Hematopoietic multipotent progenitor cell treated with erythropoietin and hydrocortisone succinate and interleukin-3 and kit ligand, for 17 days (in vitro differentiated cells): ENCODE data around the gene OR7G1.

Experiments
- DNase-seq: peaks from one replicate; pipeline ENCODE4 v3.0.0-alpha.2; 2015; ENCODE audit warnings: low spot score

OR7G1 gene

GRCh38 chr19:9115307-9115813 is at the start of gene OR7G1:
OR7G1 (minus strand) TSS chr19:9115763; CDS start chr19:9115763, 0 bp downstream.
- no peak for DNase-seq

- DNase-seq, result no peak
Measured at GRCh38 chr19:9165261-9165660, 49.7 kb upstream of the OR7G1 start.

GRCh38 chr19:9161427-9161826 is 45.9 kb upstream of the OR7G1 start:
- no peak for DNase-seq

- no peak for DNase-seq
Measured at GRCh38 chr19:9159891-9160290, 44.3 kb upstream of the OR7G1 start.

- DNase-seq, result no peak
Measured at GRCh38 chr19:9156304-9156703, 40.7 kb upstream of the OR7G1 start.

GRCh38 chr19:9155591-9155990 is 40.0 kb upstream of the OR7G1 start:
- DNase-seq, result no peak

GRCh38 chr19:9151367-9151766 is 35.8 kb upstream of the OR7G1 start:
- no peak for DNase-seq

- DNase-seq, result no peak
Measured at GRCh38 chr19:9150650-9151049, 35.1 kb upstream of the OR7G1 start.

GRCh38 chr19:9149997-9150396 is 34.4 kb upstream of the OR7G1 start:
- DNase-seq, result no peak

GRCh38 chr19:9148697-9149096 is 33.1 kb upstream of the OR7G1 start:
- DNase-seq, result no peak

- no peak for DNase-seq
Measured at GRCh38 chr19:9146882-9147281, 31.3 kb upstream of the OR7G1 start.

- DNase-seq, result no peak
Measured at GRCh38 chr19:9144920-9145319, 29.4 kb upstream of the OR7G1 start.

GRCh38 chr19:9140159-9140874 is 24.8 kb upstream of the OR7G1 start, which contains the start of gene ZNF317:
ZNF317 (plus strand) TSS chr19:9140397; CDS start chr19:9156017, 15,620 bp downstream.
- DNase-seq, result peak; percentile 96

- DNase-seq, result no peak
Measured at GRCh38 chr19:9139609-9140158, 24.1 kb upstream of the OR7G1 start.

GRCh38 chr19:9132422-9132821 is 16.9 kb upstream of the OR7G1 start:
- DNase-seq, result no peak

- DNase-seq, result no peak
Measured at GRCh38 chr19:9130965-9131364, 15.4 kb upstream of the OR7G1 start.

- no peak for DNase-seq
Measured at GRCh38 chr19:9128171-9128570, 12.6 kb upstream of the OR7G1 start.

- no peak for DNase-seq
Measured at GRCh38 chr19:9126900-9127405, 11.4 kb upstream of the OR7G1 start, which contains the start of gene OR7G3. OR7G3 (minus strand) TSS chr19:9126950; CDS start chr19:9126950, 0 bp downstream.

- DNase-seq, result no peak
Measured at GRCh38 chr19:9116547-9116946, 984 bp upstream of the OR7G1 start.

- no peak for DNase-seq
Measured at GRCh38 chr19:9109959-9110358, 5.6 kb downstream of the OR7G1 start.

GRCh38 chr19:9107375-9107774 is 8.2 kb downstream of the OR7G1 start, which contains the start of gene OR7G2:
OR7G2 (minus strand) TSS chr19:9107475; CDS start chr19:9103243, 4,232 bp downstream.
- no peak for DNase-seq

- no peak for DNase-seq
Measured at GRCh38 chr19:9086761-9087160, 28.8 kb downstream of the OR7G1 start, which contains the start of gene OR1M1. OR1M1 (plus strand) TSS chr19:9087061; CDS start chr19:9093245, 6,184 bp downstream.

GRCh38 chr19:9078651-9079050 is 36.9 kb downstream of the OR7G1 start:
- DNase-seq, result no peak
